Amniotic stem cell (primary cell): Measurements from ENCODE around the gene DDX56.

Source experiments
- DNase-seq: peaks from one replicate; lab custom pipeline; 2025; lab: John Stamatoyannopoulos, UW

Gene DDX56

DNA sequence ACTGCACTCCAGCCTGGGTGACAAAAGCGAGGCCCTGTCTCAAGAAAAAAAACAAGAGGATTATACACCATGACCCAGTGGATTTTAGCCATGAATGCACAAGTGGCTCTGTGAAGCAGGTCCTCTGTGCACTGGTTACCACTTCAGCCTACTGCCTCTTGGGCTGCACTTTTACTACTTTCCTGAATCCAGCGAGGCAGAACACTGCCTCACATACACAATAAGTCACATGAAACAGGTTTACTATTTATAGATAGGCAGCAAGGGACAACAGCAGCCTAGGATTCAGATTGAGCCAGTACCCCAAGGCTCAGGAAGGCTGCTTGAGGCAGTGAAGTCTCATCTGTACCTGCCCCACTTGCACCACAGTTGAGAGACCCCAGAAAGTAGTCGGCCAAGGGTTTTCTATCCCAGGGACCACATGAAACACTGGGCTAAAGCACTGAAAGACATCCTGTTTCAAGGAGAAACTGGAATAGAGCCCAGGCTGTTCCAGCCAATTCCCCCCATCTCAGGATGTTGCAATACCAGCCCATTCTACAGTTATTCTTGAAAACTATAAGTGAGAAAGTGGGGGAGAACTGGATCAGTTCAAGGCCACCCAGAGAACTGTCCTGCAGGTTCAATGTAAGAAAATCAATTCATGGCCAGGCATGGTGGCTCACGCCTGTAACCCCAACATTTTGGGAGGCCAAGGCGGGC, 22.4 kb upstream of the DDX56 start:
- no peak for DNase-seq

DNA sequence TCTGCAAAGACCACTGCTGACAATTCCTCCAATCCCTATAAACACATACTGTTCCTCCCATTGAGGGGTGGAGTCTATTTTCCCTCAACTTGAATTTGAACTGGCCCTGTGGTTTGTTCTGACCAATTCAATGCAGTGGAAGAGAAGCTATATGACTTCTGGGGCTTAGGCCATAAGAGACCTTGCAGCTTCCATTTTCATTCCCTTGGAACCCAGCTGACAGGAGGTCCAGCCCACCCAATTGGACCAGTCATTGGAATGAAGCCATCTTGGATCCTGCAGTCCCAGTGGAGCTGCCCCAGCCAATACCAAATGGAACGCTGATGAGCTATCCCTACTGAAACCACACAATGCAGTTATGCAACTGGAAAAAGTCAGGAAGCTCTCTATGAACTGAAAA, 17.2 kb upstream of the DDX56 start:
- DNase-seq: no peak

DNA sequence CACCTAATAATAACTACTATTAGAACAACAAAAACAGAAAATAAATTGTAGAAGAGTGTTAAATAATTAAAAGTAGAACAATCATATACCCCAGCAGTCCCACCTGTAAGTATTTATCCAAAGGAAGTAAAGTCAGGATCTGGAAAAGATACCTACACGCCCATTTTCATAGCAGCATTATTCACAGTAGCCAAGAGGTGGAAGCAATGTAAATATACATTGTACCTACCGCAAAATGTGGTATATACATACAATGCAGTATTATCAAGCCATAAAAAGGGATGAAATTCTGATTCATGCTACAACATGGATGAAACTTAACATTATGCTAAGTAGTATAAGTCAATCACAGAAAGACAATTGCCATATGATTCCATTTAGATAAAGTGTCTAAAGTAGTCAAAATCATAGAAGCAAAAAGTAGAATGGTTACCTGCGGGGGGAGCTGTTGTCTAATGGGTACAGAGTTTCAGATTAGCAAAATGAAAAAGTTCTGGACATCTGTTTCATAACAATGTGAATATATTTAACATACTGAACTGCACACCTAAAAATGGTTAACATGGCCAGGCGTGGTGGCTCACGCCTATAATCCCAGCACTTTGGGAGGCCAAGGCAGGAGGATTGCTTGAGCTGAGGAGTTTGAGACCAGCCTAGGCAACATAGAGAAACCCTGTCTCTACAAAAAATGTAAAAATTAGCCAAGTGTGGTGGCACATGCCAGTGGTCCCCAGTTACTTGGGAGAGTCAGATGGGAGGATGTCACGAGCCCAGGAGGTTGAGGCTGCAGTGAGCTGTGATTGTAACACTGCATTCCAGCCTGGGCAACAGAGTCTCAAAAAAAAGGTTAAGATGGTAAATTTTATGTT, 14.4 kb upstream of the DDX56 start:
- DNase-seq: no peak

DNA sequence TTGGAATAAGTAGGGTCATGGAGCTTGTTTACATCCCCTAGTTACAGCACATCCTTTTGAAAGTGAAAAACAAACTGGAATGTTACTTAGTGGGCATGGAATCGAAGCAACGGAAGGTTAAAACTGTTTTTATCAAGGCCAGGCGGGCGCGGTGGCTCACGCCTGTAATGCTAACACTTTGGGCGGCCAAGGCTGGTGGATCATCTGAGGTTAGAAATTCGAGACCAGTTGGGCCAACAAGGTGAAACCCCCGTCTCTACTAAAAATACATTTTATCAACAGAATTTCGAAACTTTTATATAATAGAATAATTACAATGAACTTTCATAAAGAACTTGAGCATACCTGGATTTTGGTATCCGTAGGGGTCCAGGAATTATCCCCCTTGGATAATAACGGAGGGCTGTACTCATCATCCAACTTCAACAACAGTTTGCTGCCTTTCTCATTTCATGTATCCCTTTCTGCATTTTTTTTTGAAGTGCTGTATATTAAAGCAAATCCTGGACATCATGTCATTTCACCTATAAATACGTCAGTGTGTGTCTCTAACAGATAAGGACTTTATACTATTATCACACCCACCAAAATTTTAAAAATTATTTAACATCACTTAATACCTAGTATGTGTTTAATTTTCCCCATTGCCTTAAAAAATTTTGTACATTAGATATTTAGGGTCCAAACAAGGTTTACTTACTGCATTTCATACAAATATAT, 9.6 kb upstream of the DDX56 start:
- no peak for DNase-seq

DNA sequence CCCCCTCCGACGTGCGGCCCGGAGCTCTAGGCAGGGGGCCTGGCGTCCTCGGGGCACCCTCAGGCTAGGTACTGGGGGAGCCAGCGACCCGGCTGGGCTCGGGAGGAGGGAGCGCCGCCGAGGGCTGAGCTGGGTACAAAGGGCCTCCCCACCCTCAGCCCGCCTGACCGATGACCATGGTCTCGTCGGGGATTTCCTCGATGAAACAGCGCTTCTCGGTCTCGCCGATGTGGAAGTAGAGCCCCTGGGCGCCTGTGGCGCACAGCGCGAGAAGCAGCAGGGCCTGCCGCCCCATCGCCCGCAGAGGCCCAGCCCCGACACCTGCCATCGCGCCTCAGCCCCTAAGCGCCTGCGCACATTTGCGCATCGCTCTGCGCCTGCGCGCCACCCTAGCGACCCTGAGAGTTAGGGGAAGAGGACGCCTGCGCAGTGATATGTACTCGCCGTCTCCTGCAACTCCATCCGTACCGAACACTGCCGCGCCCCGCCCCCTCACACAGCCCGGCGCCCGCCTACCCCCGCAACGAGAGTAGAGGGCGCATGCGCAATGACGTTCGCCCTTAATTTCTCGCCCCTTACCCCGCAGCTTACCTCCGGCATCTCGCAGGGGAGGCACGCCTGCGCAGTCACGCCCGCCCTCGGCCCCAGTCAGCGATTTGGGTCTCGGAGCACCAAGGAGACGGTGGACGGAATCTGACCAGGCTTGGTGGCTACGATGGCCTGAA, 8.3 kb upstream of the DDX56 start, which contains the start of gene TMED4:
Gene TMED4, minus strand, starts transcription at position 353 of the 725 bp plus-strand sequence. Its CDS starts 25 bp downstream, at position 328.
- peak; percentile 95 for DNase-seq

DNA sequence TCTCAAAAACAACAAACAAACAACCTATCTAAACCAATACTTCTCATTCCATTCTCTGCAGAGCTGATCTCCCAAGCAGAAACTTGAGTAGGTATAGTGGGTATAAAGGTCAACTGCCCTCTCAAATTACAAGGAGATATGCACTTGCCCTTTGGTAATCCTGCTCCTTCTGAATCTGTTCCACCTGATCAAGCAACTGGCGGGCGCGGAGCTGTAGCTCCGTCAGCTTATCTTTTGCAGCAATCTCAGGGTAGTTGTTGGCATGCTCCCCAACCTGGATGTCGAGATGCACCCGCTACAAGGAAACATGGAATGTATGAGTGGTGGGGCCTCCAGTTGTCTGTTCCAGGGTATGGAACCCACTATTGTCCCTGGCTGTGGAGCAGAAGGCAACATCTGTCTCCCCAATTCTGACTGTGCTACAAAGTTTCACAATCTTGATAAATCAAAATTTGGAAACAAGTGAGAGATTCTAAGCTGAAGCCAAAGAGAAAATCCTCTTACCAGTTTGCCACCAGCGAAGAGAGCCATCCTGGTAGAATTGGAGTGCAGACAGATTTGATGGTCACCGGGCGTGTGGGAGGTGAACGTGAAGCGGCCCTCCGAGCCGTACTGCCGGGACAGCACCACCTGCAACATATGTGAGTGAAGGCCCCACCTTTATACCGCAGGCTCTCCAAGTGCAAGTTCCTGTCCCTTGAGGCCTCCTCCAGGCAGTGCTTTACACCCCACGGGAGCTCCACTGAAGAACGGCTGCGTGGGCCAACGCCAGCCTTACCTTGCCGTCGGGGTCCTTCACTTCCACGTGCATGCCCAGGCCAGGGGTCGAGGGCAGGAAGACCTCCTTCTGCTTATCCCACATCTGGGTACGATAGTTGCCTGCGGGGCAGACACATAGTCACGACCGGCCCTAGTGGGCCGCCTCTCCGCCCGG, 7.5 kb upstream of the DDX56 start:
- DNase-seq: no peak

DNA sequence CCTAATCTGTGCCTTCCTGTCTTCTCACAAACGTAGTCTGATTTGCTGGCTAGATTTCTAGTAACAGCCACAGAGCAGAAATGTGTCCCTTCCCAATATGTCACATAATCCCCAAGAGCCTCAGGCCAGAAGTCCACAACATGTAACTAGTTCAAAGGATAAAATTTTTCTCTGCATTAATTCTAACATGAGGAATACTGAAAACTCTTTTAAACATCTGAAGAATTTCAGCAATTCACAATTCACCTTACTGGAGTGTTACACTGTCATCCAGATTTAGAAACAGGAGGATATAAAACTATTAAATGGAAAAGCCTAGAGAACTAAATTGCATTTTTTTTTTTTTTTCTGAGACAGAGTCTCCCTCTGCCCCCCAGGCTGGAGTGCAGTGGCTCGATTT, 2.5 kb upstream of the DDX56 start:
- no peak for DNase-seq

DNA sequence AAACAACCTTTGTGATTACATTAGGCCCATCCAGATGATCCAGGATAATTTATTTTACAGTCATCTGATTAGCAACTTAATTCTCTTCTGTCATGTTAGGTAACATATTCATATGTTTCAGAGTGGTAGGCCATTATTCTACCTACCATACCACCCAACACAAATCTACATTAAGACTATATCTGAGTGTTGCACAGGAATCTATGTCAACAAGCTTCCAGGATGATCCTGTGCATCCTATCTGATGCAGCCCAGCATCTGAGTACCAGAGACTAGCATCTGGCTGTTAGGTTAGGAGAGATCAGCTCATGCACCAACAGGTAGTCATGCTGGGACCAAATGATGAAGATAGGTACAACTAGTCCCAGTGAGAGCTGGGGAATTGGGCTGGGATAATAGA, 1.3 kb upstream of the DDX56 start:
- no peak for DNase-seq

DNA sequence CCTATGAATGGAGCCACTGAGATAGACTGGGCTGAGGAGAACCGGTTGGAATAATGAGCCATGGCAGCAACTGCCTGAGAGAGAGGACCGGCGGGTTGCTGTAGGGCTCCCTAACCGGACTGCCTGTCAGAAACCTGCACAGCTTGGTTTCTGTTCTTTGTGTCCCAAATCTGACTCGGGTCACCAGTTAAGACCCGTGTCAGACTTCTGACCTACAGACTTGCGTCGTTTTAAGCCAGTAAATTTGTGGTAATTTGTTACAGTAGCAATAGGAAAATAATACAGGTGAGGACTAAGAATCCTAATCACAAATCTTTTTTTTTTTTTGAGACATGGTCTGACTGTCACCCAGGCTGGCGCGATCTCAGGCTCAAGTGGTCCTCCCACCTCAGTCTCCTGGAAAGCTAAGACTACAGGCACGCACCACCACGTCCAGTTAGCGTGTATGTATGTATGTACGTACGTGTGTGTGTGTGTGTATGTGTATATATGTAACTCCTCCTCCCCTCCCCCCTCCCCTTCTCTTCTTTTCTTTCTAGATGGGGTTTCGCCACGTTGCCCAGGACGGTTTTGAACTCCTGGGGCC, 672 bp upstream of the DDX56 start:
- DNase-seq: no peak

DNA sequence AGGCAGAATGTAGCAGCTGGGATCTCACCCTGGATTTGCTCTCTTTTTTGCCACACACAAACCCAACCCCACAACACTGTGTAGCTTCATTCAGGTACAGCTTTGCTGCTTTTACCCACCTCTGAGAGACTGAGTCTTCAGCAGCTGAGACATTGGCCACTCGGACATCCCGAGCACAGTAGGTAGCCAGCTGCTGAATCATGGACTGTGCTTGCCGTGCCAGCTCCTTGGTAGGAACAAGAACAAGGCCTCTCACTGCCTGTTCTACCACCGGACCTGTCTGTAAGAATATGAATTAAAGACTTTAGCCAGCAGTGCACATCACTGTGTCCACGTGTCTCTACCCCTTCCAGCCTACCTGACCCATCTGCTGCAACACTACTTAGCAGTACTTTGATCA, 937 bp downstream of the DDX56 start:
- no peak for DNase-seq

DNA sequence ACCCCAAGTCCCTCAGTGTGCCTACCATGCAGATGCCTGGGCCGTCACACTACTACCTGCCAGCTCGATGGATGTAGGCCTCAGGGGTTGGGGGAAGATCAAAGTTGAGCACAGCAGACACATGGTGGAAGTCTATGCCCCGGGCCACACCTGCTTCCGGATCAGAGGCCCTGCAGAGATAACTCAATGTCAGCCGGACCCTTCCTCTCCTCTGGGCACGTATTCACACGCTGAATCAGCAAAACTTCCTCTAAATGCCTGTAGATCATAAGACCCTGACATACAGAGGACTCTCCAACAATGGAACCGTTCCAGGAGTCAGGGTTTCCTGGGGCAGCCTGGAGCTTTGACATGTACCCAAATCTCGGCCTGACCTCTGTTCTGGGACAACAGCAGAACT, 3.7 kb downstream of the DDX56 start:
- DNase-seq: no peak

DNA sequence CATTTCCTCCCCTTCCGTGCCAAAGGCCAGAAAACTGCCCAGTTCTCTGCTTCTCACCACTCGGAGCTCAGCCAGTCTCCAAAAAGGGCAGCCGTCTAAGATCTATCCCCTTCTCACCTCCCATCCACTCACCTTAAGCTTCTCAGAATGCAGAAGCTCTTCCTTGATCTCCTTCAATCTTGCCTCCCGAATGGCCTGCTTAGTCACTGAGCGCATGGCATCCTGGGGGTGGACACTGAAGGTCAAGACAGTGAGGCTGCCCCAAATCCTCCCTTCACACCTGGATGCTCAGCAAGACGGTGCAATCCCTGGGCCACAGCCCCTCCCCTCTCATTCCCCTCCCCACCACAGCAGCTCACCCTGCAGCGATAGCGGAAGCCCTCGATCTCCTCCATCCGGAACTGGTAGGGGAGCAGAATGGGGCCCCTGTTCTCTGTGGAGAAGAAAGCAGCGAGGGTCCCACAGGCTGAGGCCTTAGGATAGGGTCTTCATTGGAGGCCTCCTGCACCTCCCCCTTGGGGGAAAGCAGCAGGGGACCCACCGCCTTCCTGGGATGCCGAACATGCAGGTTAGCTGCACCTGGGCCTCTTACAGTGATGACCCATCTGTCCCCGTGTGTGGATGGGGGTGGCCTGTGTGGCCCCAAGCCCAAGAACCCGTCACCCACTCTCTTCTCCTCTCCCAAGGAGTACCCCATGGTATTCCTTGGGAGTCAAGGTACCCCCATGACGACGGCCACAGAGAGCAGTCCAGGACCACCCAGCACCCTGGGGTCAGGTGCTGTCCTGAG, 4.7 kb downstream of the DDX56 start:
- no peak for DNase-seq

DNA sequence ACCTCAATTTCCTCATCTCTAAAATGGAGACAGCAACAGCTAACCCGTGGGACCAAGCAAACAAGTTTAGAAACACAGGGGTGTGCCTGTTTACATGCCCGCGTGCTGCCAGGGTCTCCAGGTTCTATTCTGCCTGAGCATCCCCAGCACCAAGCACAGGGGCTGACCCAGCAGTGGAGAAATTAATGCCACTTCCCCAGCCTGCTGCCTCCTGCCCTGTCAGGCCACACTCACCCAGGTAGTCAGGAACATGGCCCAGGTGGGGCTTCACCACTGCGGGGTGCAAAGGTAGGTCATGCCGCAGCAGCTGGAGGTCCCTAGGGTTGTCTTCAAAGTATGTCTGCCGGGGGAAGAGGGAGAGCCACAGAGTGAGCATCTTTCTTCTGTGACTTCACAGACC, 5.8 kb downstream of the DDX56 start:
- DNase-seq: no peak

DNA sequence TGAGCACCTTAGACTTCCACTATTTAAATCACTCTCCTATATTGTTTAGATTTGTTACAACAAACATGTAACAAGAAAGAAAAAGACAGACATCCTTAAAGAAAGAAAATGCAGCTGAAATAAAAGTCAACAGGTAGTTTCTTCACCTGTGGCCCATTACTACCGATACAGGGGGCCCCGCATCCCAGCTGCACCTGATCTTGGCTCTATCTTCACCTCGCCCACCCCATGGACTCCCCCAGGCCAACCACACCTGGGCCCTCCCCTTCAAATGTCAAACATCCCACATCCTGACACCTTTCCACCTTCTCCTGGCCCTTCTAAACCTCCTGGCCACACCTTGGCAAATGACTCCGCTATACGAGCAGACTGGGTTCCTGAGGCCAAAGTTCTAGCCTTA, 7.0 kb downstream of the DDX56 start:
- DNase-seq: no peak

DNA sequence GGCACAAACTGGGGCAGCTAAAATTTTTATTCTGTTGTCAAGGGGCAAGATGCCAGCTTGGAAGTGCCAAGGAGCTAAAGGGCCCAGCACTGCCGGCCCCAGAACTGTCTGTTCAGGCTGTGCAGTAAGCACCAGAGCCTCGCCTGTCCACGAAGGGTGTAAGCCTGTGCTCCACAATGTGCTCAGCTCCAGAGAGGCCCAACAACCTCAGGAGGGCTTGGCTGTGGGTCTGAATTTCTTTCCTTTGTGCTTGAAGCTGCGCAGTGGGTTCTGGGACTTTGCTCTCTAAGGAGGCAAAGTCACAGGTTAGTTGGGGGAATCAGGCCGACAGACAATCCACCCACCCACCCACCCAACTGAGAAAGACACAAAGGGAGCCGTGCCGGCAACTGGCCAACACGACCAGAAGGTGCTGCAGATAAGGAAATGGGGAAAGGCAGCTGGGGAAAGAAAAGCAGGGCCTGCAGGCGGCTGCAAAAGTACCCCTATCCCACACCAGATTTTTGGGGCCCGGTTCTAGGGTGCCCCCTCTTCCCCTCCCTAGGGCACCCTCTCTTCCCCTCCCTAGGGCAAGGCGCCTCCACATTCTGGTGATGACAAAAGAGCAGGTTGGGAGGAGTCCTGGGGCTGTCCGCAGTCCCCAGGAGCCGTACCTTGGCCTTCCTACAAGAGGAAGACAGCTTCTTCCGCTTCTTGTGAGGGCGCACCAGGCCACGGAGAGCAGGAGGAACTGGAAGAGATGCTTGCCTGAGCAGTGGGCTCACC, 7.7 kb downstream of the DDX56 start:
- DNase-seq: no peak

DNA sequence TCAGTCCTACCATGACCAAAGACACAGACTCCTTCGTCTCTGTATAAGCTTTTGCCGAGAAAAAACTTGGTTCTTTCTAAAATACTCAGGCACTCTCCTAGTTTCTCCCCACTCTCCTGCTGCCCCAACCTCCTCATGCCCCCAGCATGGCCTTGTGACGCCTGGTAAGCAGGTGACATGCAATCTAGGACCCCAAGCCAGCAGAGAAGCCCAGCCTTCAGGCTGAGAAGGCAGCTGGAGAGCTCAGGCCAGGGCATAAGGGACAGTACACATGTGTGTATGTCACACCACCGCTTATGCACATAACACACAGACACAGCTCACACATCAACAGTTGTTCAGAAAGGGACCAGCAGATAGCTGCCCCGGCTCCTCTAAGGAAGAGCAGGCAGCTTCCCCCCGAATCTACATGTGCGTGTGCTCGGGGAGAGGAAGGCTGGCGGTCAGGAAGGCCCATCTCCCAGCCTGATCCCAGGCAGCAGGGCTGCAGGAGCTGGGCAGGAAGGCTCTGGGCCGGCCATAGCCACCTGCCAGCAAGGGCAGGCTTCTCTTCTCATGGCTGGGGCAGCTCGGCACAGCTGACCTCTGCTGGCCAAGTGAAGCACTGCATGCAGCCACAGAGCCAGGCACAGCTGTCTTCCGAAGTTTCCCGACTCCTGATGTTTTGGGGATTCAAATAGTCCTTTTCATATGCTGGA, 8.5 kb downstream of the DDX56 start:
- DNase-seq: peak; percentile 8

DNA sequence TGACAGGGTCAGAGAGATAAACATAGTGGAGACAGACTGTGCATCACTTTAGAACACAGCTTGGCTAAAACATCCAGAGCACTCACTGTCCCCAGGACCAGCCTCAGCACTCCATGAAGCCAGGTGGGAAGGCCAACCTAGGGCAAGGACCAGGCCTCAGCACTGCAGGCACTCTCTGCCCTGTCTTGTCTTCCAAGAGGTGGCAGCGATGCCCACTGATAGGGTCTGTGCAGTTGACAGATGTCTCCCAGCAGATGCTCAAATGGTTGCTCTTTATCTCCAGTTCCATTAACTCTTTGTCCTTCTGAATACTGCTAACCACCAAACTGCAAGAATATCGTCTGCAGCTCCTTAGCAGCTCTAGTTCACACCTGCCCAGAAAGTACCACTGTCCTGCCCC, 9.1 kb downstream of the DDX56 start:
- DNase-seq: no peak

DNA sequence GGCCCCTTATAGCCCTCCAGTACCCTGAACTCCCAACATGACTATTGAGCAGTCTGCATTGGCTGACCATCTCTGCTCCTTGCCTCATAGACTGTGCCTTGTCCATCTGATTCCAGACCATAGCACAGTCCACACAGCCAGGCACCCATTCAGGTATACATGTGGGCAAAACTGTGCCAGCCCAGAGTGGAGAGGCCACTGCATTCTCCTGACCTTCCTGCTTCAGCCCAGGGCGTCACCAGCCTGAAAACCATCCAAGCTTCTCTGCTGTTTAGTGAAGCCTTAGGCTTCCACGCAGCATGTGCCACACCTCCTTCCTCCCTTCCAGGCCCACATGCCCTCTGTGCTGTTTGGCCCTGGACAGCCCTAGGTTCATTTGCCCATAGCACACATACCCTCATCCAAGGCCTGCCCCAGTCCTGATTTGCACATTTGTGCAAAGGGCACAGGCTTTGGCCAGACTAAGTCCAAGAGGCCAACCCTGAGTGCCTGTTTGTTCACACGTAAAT, 10.5 kb downstream of the DDX56 start:
- DNase-seq: no peak
